OCI-LY7 (cell line): Measurements from ENCODE around the gene AMHR2.

ENCODE experiments used
- CTCF ChIP-seq: fragments of 200-600 bp; sonication (generic); conservative IDR thresholded peaks from 2 replicates; pipeline ENCODE4 v1.5.1; 2014; ENCODE audit warnings: mild to moderate bottlenecking, antibody characterized with exemption, low read length, moderate library complexity, mixed read lengths
- EZH2phosphoT487 ChIP-seq: fragments of 200-600 bp; sonication (generic); IDR thresholded peaks from 2 replicates; pipeline ENCODE4 v1.6.1; 2018; ENCODE audit warnings: low read depth, borderline replicate concordance, mild to moderate bottlenecking, mixed run types, antibody characterized with exemption, low read length, moderate library complexity, mixed read lengths

GRCh38 chr12:53452159-53453077 lies 28.8 kb downstream of the AMHR2 start:
- TF ChIP-seq CTCF (peak; percentile 79), EZH2phosphoT487 (no peak)
